Activated naive CD4-positive, alpha-beta T cell treated with anti-CD3 and anti-CD28 coated beads, Interleukin-2, amount 10 ng/mL, durations not matched to agents 7 days and 5 days (primary cell): ENCODE results near the gene KRT33A.

Experiments used
- CTCF ChIA-PET: fragments of 350-600 bp; sonication (Branson Sonifier 250); formaldehyde crosslinking; loops from one replicate; lab custom pipeline; 2021; ENCODE audit warnings: antibody characterized with exemption; lab: Charles Lee
- DNase-seq: peaks from one replicate; pipeline ENCODE4 v3.0.0-alpha.2; 2020
- H3K27ac Mint-ChIP-seq: one replicate; pipeline ENCODE4 v1.8.0; 2021; ENCODE audit warnings: mild to moderate bottlenecking, moderate library complexity, mixed read lengths
- H3K27me3 Mint-ChIP-seq: one replicate; pipeline ENCODE4 v1.8.0; 2021; ENCODE audit warnings: mild to moderate bottlenecking, mixed read lengths
- H3K36me3 Mint-ChIP-seq: one replicate; pipeline ENCODE4 v1.8.0; 2021; ENCODE audit warnings: mixed read lengths
- H3K4me1 Mint-ChIP-seq: one replicate; pipeline ENCODE4 v1.8.0; 2021; ENCODE audit warnings: mixed read lengths
- H3K4me3 Mint-ChIP-seq: one replicate; pipeline ENCODE4 v1.8.0; 2021; ENCODE audit warnings: mild to moderate bottlenecking, moderate library complexity, mixed read lengths
- H3K9me3 Mint-ChIP-seq: one replicate; pipeline ENCODE4 v1.8.0; 2021; ENCODE audit warnings: mixed read lengths

Gene KRT33A

GRCh38 chr17:41311111-41311510 is 39.5 kb downstream of the KRT33A start:
- CTCF ChIA-PET: no interaction called here
- Mint-ChIP-seq H3K36me3 (no peaks in the 10 kb centered on the region), H3K4me1 (peaks cover 50% of the 10 kb centered on the region), H3K9me3 (peaks cover 4% of the 10 kb centered on the region), H3K27ac (peak overlapping the region; percentile 54), H3K27me3 (peaks cover 28% of the 10 kb centered on the region), H3K4me3 (no peak overlapping the region)
- DNase-seq: no peak

GRCh38 chr17:41308918-41309359 is 41.7 kb downstream of the KRT33A start, which contains the start of gene KRTAP16-1:
KRTAP16-1 (minus strand) TSS chr17:41309309; CDS start chr17:41309253, 56 bp downstream.
- H3K27me3 Mint-ChIP-seq: peaks cover 9% of the 10 kb centered on the region
- peak within 1 kb of the TSS; percentile 55 for H3K4me3 Mint-ChIP-seq
- H3K4me1 Mint-ChIP-seq: peaks cover 50% of the 10 kb centered on the region
- peaks cover 4% of the 10 kb centered on the region for H3K9me3 Mint-ChIP-seq
- H3K36me3 Mint-ChIP-seq: no peaks in the 10 kb centered on the region
- CTCF ChIA-PET: interaction anchor here (0.8 to 1.4 kb wide), 4 partner anchors 13 to 239 kb away, joined by 3 to 8 read pairs (median 4); no protein-coding TSS in a partner anchor
- peak; percentile 60 for DNase-seq
- peak within 1 kb of the TSS; percentile 93 for H3K27ac Mint-ChIP-seq

GRCh38 chr17:41308251-41308917 is 42.2 kb downstream of the KRT33A start:
- Mint-ChIP-seq H3K4me1 (peaks cover 50% of the 10 kb centered on the region), H3K4me3 (peak overlapping the region; percentile 55), H3K36me3 (no peaks in the 10 kb centered on the region), H3K27ac (peak overlapping the region; percentile 93), H3K9me3 (peaks cover 4% of the 10 kb centered on the region), H3K27me3 (peaks cover 8% of the 10 kb centered on the region)
- DNase-seq: peak; percentile 81
- CTCF ChIA-PET: interaction anchor here (0.8 to 1.4 kb wide), 4 partner anchors 14 to 240 kb away, joined by 3 to 8 read pairs (median 4); no protein-coding TSS in a partner anchor

- H3K27ac Mint-ChIP-seq: peak overlapping the region; percentile 93
- H3K36me3 Mint-ChIP-seq: no peaks in the 10 kb centered on the region
- H3K9me3 Mint-ChIP-seq: peaks cover 4% of the 10 kb centered on the region
- DNase-seq: no peak
- peaks cover 8% of the 10 kb centered on the region for H3K27me3 Mint-ChIP-seq
- CTCF ChIA-PET: no interaction called here
- no peak overlapping the region for H3K4me3 Mint-ChIP-seq
- peaks cover 50% of the 10 kb centered on the region for H3K4me1 Mint-ChIP-seq
Observed at GRCh38 chr17:41307647-41308046, 43.0 kb downstream of the KRT33A start.

GRCh38 chr17:41304091-41304490 is 46.5 kb downstream of the KRT33A start:
- CTCF ChIA-PET: no interaction called here
- peaks cover 4% of the 10 kb centered on the region for H3K27me3 Mint-ChIP-seq
- no peak overlapping the region for H3K4me3 Mint-ChIP-seq
- no peak for DNase-seq
- H3K27ac Mint-ChIP-seq: no peak overlapping the region
- peaks cover 28% of the 10 kb centered on the region for H3K4me1 Mint-ChIP-seq
- H3K36me3 Mint-ChIP-seq: no peaks in the 10 kb centered on the region
- H3K9me3 Mint-ChIP-seq: peaks cover 7% of the 10 kb centered on the region

- H3K9me3 Mint-ChIP-seq: peaks cover 7% of the 10 kb centered on the region
- no peaks in the 10 kb centered on the region for H3K36me3 Mint-ChIP-seq
- H3K27me3 Mint-ChIP-seq: peaks cover 9% of the 10 kb centered on the region
- no peak overlapping the region for H3K4me3 Mint-ChIP-seq
- CTCF ChIA-PET: no interaction called here
- H3K27ac Mint-ChIP-seq: no peak overlapping the region
- DNase-seq: no peak
- H3K4me1 Mint-ChIP-seq: peaks cover 17% of the 10 kb centered on the region
Observed at GRCh38 chr17:41302981-41303380, 47.6 kb downstream of the KRT33A start.

- H3K27me3 Mint-ChIP-seq: peaks cover 5% of the 10 kb centered on the region
- CTCF ChIA-PET: interaction anchor here (1.2 kb wide), 1 partner anchor 12 kb away, joined by 3 read pairs; no protein-coding TSS in a partner anchor
- H3K4me3 Mint-ChIP-seq: no peak within 1 kb of the TSS
- H3K27ac Mint-ChIP-seq: no peak within 1 kb of the TSS
- H3K9me3 Mint-ChIP-seq: peaks cover 7% of the 10 kb centered on the region
- no peak for DNase-seq
- H3K4me1 Mint-ChIP-seq: peaks cover 9% of the 10 kb centered on the region
- no peaks in the 10 kb centered on the region for H3K36me3 Mint-ChIP-seq
Observed at GRCh38 chr17:41301916-41302901, 48.4 kb downstream of the KRT33A start, which contains the start of gene KRTAP29-1. KRTAP29-1 (minus strand) TSS chr17:41302851; CDS start chr17:41302851, 0 bp downstream.

GRCh38 chr17:41301204-41301790 is 49.3 kb downstream of the KRT33A start:
- Mint-ChIP-seq H3K36me3 (no peaks in the 10 kb centered on the region), H3K27ac (no peak overlapping the region), H3K4me1 (peaks cover 3% of the 10 kb centered on the region), H3K9me3 (peaks cover 7% of the 10 kb centered on the region), H3K27me3 (peaks cover 5% of the 10 kb centered on the region), H3K4me3 (no peak overlapping the region)
- CTCF ChIA-PET: interaction anchor here (0.7 to 1.2 kb wide), 2 partner anchors 13 to 1630 kb away, joined by 3 read pairs; no protein-coding TSS in a partner anchor
- no peak for DNase-seq

- DNase-seq: no peak
- Mint-ChIP-seq H3K27me3 (peaks cover 9% of the 10 kb centered on the region), H3K4me3 (no peak overlapping the region), H3K36me3 (no peaks in the 10 kb centered on the region), H3K27ac (no peak overlapping the region), H3K9me3 (peaks cover 7% of the 10 kb centered on the region), H3K4me1 (peaks cover 3% of the 10 kb centered on the region)
- CTCF ChIA-PET: no interaction called here
Observed at GRCh38 chr17:41298458-41299135, 52.0 kb downstream of the KRT33A start.

- Mint-ChIP-seq H3K27ac (no peak overlapping the region), H3K27me3 (peaks cover 9% of the 10 kb centered on the region), H3K36me3 (no peaks in the 10 kb centered on the region), H3K4me1 (peaks cover 3% of the 10 kb centered on the region), H3K4me3 (no peak overlapping the region), H3K9me3 (peaks cover 7% of the 10 kb centered on the region)
- DNase-seq: no peak
- CTCF ChIA-PET: no interaction called here
Observed at GRCh38 chr17:41296846-41297245, 53.8 kb downstream of the KRT33A start.
